Right lobe of liver (tissue), 6 donors: Measurements from ENCODE around the gene ZNF219. TPM values are rescaled to one million over a fixed set of nuclear protein-coding genes. Genes with fewer than 3 reads are reported as not detected.

ENCODE experiments used
- ATAC-seq, 4 donors: fragments of 200-7000 bp; cut with Tn5 transposase; one replicate each; pipeline ENCODE4 v1.9.1; 2020; ENCODE audit warnings: mild to moderate bottlenecking in 4 of 4, moderate library complexity in 4 of 4
- DNase-seq, 3 donors: peaks; one replicate each; pipeline ENCODE4 v3.0.0-alpha.2; 2020
- H3K27ac ChIP-seq, 3 donors: fragments of 200-600 bp; one replicate each; pipeline ENCODE4 v1.8.0; 2022
- H3K27me3 ChIP-seq, 2 donors: fragments of 200-600 bp; one replicate each; pipeline ENCODE4 v1.8.0; 2022
- H3K36me3 ChIP-seq, 4 donors: fragments of 200-600 bp; sonication (generic) in 1 of 4; one replicate each; pipeline versions ENCODE4 v1.5.1 to v1.8.0; 2017 to 2022; ENCODE audit warnings: control low read depth in 1 of 4
- H3K4me1 ChIP-seq, 4 donors: fragments of 200-600 bp; sonication (generic) in 1 of 4; one replicate each; pipeline versions ENCODE4 v1.5.1 to v1.8.0; 2017 to 2022; ENCODE audit warnings: control low read depth in 1 of 4
- H3K4me3 ChIP-seq, 3 donors: fragments of 200-600 bp; one replicate each; pipeline ENCODE4 v1.8.0; 2022
- H3K9me3 ChIP-seq, 4 donors: fragments of 200-600 bp; sonication (generic) in 1 of 4; one replicate each; pipeline versions ENCODE4 v1.5.1 to v1.8.0; 2017 to 2022; ENCODE audit warnings: control low read depth in 1 of 4
- CTCF ChIP-seq, 4 donors: fragments of 200-600 bp in 3 of 4; fragments of 450-650 bp in 1 of 4; IDR thresholded peaks; one replicate each; pipeline versions ENCODE4 v1.5.1 to v1.8.0; 2016 to 2022; ENCODE audit warnings: antibody characterized with exemption in 4 of 4, mild to moderate bottlenecking in 2 of 4
- POLR2A ChIP-seq: fragments of 450-650 bp; IDR thresholded peaks from one replicate; pipeline ENCODE4 v1.6.1; 2017; ENCODE audit warnings: antibody characterized with exemption, mild to moderate bottlenecking
- WGBS: methylation state at CpG from one replicate; pipeline ENCODE4 v1.1.6; 2018; ENCODE audit warnings: low coverage, low lambda C conversion rate; ENCODE audit not compliant: insufficient coverage; ENCODE audit errors: missing lambda C conversion rate; 5-methylcytosine and 5-hydroxymethylcytosine counted together
- intact Hi-C, 2 donors: fragments of 100-400 bp; cut with DNase I; formaldehyde crosslinking; loops; one replicate each; pipeline versions ENCODE4 v1.11.2 to v1.14.1; 2022
- total RNA-seq, 6 experiments: library from RNA; depleted of rRNA in 2 of 6; stranded (reverse); fragments of >200 nt in 2 of 6; fragmentation: NEBNext Ultra II Directional in 3 of 6; extraction: Animal tissue kit (Norgen Biotek cat#: 25700) in 3 of 6; gene quantifications; one replicate each; pipeline versions ENCODE4 v1.1.0 to v1.2.4, GENCODE V29; 2016 to 2023
- donor health status: DM: no; HTN: yes; CAD: no.
- donor health status: DM: no; HTN: no; CAD: no.
- donor health status: DM: no; HTN: no; CAD: no.
- donor health status: DM: no; HTN: yes; CAD: no.
- donor health status: DM: no; HTN: yes; CAD: no.

The ZNF219 gene
- total RNA-seq, 6 experiments from 2014 or later: 6.9 to 20.6 (median 9.3) TPM

- Histone ChIP-seq H3K9me3 (no peaks in the 10 kb centered on the region), H3K4me1 (peaks cover 0 to 41% (median 24%) of the 10 kb centered on the region in 4 donors), H3K36me3 (no peaks in the 10 kb centered on the region), H3K27ac (peak overlapping the region in 1 of 3 donors; percentile 99), H3K27me3 (no peaks in the 10 kb centered on the region), H3K4me3 (no peak overlapping the region)
- 13% methylated on average over 3 of the region's 5 CpGs for WGBS
- no peak for TF ChIP-seq POLR2A
- no peak for TF ChIP-seq CTCF (IDR thresholded peaks at IDR 0.05)
- intact Hi-C loops: no loop called here
- ATAC-seq: peak; percentile 2 to 20 (median 8)
- peak in 2 of 3 donors; percentile 55 to 83 for DNase-seq
Observed at GRCh38 chr14:21107283-21107800, 8.9 kb upstream of the ZNF219 start.

GRCh38 chr14:21106498-21107282 is 8.2 kb upstream of the ZNF219 start:
- Histone ChIP-seq H3K27me3 (no peaks in the 10 kb centered on the region), H3K27ac (peak overlapping the region; percentile 7 to 99 (median 54)), H3K4me3 (peak overlapping the region; percentile 1 to 11 (median 6)), H3K36me3 (no peaks in the 10 kb centered on the region), H3K9me3 (no peaks in the 10 kb centered on the region), H3K4me1 (peaks cover 0 to 43% (median 24%) of the 10 kb centered on the region in 4 donors)
- WGBS: 12% methylated on average over 10 of the region's 11 CpGs
- TF ChIP-seq CTCF (IDR thresholded peaks at IDR 0.05): peak; percentile 84 to 96 (median 94)
- TF ChIP-seq POLR2A: no peak
- DNase-seq (peak; percentile 85 to 89 (median 89)), ATAC-seq (peak; percentile 50 to 63 (median 58))
- intact Hi-C loops: no loop called here

GRCh38 chr14:21106176-21106497 is 7.7 kb upstream of the ZNF219 start:
- Histone ChIP-seq H3K27ac (peak overlapping the region; percentile 7 to 99 (median 54)), H3K4me3 (peak overlapping the region in 1 of 3 donors; percentile 6), H3K9me3 (no peaks in the 10 kb centered on the region), H3K36me3 (no peaks in the 10 kb centered on the region), H3K4me1 (peaks cover 0 to 43% (median 24%) of the 10 kb centered on the region in 4 donors), H3K27me3 (no peaks in the 10 kb centered on the region)
- DNase-seq: no peak
- no peak for TF ChIP-seq POLR2A
- intact Hi-C loops: no loop called here
- 48% methylated on average over 4 of the region's 4 CpGs for WGBS
- ATAC-seq: no peak

GRCh38 chr14:21105095-21105494 is 6.6 kb upstream of the ZNF219 start:
- DNase-seq (no peak), ATAC-seq (no peak)
- intact Hi-C loops: no loop called here
- H3K27ac ChIP-seq: peak overlapping the region; percentile 93 to 99 (median 98)
- no peak for TF ChIP-seq CTCF (IDR thresholded peaks at IDR 0.05)
- no peak for TF ChIP-seq POLR2A
- WGBS: 75% methylated on average over 7 of the region's 8 CpGs
- H3K9me3 ChIP-seq: no peaks in the 10 kb centered on the region
- H3K27me3 ChIP-seq: no peaks in the 10 kb centered on the region
- H3K36me3 ChIP-seq: no peaks in the 10 kb centered on the region
- H3K4me1 ChIP-seq: peaks cover 0 to 43% (median 24%) of the 10 kb centered on the region in 4 donors
- no peak overlapping the region for H3K4me3 ChIP-seq

GRCh38 chr14:21104448-21105060 is 6.1 kb upstream of the ZNF219 start:
- Histone ChIP-seq H3K27me3 (no peaks in the 10 kb centered on the region), H3K4me1 (peaks cover 0 to 43% (median 24%) of the 10 kb centered on the region in 4 donors), H3K9me3 (no peaks in the 10 kb centered on the region), H3K27ac (peak overlapping the region; percentile 93 to 99 (median 98)), H3K4me3 (peak overlapping the region; percentile 55 to 69 (median 68)), H3K36me3 (no peaks in the 10 kb centered on the region)
- intact Hi-C loops: loop anchor here in 1 of 2 donors (5.0 kb wide), 1 partner anchor 47 kb away; the partner anchor contains the start of gene RNASE8
- DNase-seq: peak; percentile 74 to 81 (median 76)
- ATAC-seq: peak; percentile 56 to 68 (median 62)
- 1% methylated on average over 7 of the region's 8 CpGs for WGBS
- TF ChIP-seq POLR2A: no peak
- TF ChIP-seq CTCF (IDR thresholded peaks at IDR 0.05): peak; percentile 88 to 94 (median 92)
